DMS 273 (cell line): Measurements from ENCODE around the gene HSF2.
"Not testable (repeated sequence)": the region's sequence is repeated elsewhere in the genome, so short reads cannot be mapped to it uniquely, and the experiment has no call there.

Experiments
- DNase-seq: peaks from one replicate; lab custom pipeline; 2025; ENCODE audit not compliant: unreplicated experiment; lab: John Stamatoyannopoulos, UW

HSF2 gene

DNA sequence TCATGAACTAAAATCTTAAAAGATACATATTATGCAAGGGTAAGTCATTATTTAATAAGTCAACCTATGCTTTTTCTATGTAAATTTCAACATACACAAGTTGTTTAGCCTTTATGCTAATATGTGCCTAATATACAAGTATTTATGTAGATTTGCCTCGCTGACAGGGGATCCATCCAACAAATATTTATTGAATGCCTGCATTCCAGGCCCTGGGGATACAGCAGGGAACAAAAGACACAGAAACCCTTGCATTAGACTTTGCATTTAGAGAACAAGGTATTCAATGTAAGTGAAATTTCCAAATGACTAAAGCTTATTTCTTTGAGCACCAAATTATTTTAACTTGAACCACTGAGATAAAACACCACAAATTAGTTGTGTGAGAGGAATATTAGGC lies 53.1 kb downstream of the HSF2 start:
- no peak for DNase-seq

DNA sequence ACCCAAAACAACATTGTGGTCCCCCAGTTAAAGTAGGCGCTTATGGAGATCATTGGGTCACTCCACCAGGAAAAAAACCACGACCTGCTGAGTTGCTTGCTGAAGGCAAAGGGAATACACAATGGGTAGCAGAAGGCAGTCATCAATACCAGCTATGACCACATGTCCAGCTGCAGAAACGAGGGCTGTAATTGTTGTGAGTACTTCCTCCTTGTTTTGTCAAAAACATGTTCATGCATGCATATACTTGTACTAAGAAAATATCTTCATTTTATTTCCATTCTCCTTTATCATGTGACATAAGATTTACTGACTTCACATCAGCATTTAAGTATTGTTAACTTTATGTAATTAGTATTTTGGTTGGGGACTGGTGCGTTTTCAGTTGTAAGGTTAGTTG lies 55.2 kb downstream of the HSF2 start:
- DNase-seq: no peak

DNA sequence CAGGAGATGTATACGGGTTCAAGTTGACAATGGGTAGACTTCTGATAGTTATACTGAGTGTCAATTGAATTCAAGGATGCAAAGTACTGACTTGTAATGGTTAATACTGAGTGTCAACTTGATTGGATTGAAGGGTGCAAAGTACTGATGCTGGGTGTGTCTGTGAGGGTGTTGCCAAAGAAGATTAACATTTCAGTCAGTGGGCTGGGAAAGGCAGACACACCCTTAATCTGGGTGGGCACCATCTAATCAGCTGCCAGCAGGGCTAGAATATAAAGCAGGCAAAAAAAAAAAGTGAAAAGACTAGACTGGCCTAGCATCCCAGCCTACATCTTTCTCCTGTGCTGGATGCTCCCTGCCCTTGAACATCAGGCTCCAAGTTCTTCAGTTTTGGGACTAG lies 55.7 kb downstream of the HSF2 start:
- not testable (repeated sequence) for DNase-seq

DNA sequence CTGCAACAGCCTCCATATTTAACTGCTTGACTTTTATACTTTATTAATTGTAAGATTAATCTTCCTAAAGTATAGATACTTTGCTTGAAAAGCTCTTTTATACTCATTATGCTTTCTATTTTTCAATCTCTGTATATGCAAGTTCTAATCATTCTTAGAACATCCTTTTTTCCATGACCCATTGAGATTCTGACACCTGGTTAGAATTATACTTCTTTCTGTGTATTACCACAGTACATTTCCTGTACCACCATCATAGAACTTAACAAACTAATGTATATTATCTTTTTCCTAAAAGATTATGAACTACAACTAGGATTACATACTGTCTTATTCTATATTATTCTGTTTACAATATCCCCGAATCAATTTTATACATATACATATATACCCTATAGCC lies 58.6 kb downstream of the HSF2 start:
- no peak for DNase-seq

DNA sequence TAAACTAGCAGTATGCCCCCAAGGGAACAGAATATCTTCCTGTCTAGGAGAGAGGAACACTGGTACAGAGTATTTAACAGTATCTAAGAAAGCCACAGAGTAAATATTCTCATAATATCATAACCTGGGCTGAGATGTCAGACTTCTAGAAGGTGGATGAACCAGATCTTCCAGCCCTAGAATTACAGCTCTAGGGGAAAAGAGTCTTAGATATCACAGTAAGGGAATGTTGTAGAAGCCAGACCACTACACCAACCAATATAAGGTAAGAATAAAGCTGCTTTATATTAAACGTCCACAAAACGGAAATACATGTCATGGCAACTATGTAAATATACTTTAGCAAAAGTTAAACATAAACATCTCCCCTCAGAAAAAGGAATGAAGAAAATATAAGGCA lies 59.8 kb downstream of the HSF2 start:
- DNase-seq: no peak

DNA sequence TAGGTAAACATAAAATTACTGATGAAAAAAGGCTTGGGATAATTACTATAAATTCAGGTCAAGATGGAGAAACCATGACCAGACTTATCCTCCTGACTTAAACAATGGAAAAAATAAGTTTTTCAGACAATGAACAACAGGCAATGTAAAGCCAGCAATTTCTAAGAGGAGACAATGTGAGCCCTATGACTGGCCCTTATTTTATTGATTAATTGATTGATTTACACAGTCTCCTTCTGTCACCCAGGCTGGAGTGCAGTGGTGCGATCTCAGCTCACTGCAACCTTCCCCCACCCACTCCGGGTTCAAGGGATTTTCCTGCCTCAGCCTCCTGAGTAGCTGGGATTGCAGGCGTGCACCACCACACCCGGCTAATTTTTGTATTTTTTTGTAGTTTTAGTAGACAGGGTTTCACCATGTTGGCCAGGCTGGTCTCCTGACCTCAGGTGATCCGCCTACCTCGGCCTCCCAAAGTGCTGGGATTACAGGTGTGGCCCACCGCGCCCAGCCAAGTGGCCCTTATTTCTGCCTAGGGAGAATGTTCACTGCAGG lies 60.5 kb downstream of the HSF2 start:
- not testable (repeated sequence) for DNase-seq

DNA sequence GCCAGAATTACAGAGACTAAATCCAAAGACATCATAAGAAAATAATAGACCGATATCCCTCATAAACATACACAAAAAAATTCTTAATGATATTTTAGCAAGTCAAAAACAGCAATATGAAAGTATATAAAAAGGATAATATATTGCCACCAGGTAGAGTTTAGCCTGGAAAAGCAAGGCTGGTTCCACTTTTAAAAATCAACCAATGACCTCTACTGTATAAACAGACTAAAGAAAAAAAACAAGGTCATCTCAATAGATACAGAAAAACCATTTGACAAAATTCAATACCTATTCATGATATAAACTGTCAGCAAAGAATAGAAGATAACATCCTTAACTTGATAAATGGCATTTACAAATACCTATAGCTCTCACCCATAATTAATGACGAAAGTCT lies 62.4 kb downstream of the HSF2 start:
- DNase-seq: no peak

DNA sequence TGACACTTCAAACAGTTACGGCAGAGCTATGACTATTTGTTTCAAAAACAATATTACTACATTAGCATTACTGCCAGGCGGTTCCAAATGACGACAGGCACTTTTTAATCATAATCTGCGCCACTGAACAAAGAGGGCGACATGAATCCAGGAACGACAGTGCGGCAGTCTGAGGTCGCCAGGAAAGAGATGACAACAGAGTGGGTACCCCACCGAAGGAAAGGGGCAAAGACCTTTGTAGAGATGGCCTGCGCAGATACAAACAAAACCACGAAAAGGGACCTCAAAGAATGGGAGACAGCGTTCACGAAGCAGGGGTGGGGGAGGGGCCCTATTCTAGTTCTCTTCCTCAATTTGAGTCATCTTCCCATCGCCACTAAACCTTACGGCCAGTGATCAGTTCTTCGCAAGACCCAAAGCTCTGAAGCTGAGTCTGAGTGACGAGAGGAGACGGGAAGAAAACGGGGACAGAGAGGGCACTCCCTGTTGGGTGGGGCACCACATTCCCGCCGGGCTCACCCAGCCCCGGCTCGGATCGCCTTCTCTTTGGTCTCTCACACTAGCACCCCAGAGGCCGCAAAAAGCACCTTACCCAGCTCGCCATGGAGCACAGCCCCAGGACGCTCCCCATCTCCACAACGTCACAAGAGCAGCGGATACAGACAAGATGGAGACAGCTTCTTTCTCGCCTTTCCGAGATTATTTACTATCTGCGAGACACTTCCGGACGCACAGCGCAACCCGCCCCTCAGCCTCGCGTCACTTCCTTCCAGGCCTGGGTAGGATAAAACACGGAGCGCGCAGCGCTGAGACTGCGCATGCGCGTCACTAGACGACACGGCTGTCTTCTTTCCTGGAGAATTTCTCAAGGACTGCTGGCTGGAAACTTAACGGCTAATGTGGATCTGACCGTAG lies 71.9 kb downstream of the HSF2 start, which contains the start of gene SERINC1:
SERINC1 (minus strand) TSS at position 701 of the 915 bp plus-strand sequence; CDS start at position 631, 70 bp downstream.
- DNase-seq: peak; percentile 97

DNA sequence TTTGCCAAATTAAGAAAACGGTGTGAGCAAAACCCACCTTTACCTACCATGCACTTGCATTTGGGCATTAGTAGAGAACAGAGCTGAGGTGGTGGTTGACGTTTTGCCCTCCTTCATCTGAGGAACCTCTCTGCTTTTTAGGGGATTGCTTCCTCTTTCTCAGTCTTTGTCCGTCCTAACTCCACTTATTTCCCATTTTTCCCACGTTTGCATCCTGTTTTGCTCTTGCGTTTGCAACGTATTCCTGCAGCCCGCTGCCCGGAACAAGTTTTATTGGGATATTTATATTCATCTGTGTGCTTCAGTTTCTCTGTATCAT lies 72.5 kb downstream of the HSF2 start:
- DNase-seq: no peak

DNA sequence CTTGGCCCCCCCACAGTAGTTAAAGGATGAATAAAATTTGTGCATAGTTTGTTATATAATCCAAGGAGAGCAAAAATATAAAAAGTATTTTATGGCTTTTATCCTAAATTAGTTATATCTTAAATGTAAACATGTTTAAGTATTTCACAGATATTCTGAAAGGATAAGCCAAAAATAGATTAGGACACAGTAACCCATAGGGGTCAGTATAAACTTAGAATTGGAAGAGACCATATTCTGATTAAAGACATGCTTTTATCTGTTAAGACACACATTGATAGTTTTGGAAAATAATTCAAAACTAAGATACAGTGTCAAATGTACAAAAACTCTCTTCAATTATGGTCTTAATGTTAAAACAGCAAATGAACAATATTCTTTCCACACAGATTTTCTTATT lies 76.7 kb downstream of the HSF2 start:
- peak; percentile 40 for DNase-seq

DNA sequence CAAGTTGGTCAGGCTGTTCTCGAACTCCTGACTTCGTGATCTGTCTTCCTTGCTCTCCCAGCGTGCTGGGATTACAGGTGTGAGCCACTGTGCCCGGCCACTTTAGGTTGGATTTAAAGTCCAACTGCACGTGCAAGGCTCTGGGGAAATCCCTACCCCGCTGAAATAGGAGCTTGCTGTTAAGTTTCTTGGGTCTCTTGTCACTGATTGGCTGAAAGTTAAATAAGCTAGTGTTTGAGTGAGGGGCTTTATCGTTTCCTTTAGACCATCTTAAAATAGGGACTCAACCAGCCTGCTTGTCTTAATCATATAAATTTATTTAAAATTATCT lies 83.3 kb downstream of the HSF2 start:
- DNase-seq: no peak
